IMR-90 (cell line): Measurements from ENCODE around the gene SYNC. TPM values are rescaled to one million over a fixed set of nuclear protein-coding genes. Genes with fewer than 3 reads are reported as not detected.

Experiments used
- ATAC-seq: fragments of 200-7000 bp; cut with Tn5 transposase; 2 replicates; pipeline ENCODE4 v1.9.1; 2020; ENCODE audit warnings: low read depth, mild to moderate bottlenecking, moderate library complexity
- BruUV-seq: library from RNA; stranded (reverse); fragments of 400-500 nt; replicated peaks from 2 replicates; lab custom pipeline; 2021; lab: Mats Ljungman, UMichigan
- CTCF ChIA-PET: fragments of 300-600 bp; formaldehyde crosslinking; extraction: SDS; loops from one replicate; lab custom pipeline; 2021; ENCODE audit warnings: antibody characterized with exemption; lab: Yijun Ruan, JAX
- POLR2A ChIA-PET: fragments of 300-600 bp; sonication (Branson Sonifier 250); formaldehyde crosslinking; loops from one replicate; lab custom pipeline; 2022; ENCODE audit warnings: antibody characterized with exemption; ENCODE audit not compliant: unreplicated experiment; lab: Charles Lee
- DNase-seq: peaks from one replicate; pipeline ENCODE4 v3.0.0; 2013
- H2AFZ ChIP-seq: replicated peaks from 2 replicates; pipeline ENCODE3; 2013; ENCODE audit warnings: low read length, mild to moderate bottlenecking; ENCODE audit not compliant: poor library complexity
- H2AK5ac ChIP-seq: 2 replicates; pipeline ENCODE4 v1.6.1; 2013; ENCODE audit warnings: low read depth, low read length, inconsistent platforms
- H2AK9ac ChIP-seq: replicated peaks from 2 replicates; pipeline ENCODE3; 2013; ENCODE audit warnings: mild to moderate bottlenecking, low read depth, low read length, moderate library complexity; ENCODE audit not compliant: poor library complexity
- H2BK120ac ChIP-seq: 2 replicates; pipeline ENCODE4 v1.6.1; 2013; ENCODE audit warnings: low read depth, low read length, inconsistent platforms
- H2BK15ac ChIP-seq: 3 replicates; pipeline ENCODE4 v1.6.1; 2013; ENCODE audit warnings: low read depth, low read length, inconsistent platforms
- H2BK20ac ChIP-seq: 2 replicates; pipeline ENCODE4 v1.6.1; 2013; ENCODE audit warnings: low read depth, mild to moderate bottlenecking, inconsistent platforms, low read length, moderate library complexity
- H2BK5ac ChIP-seq: 2 replicates; pipeline ENCODE4 v1.6.1; 2013; ENCODE audit warnings: mild to moderate bottlenecking, low read depth, low read length, inconsistent platforms; ENCODE audit not compliant: poor library complexity, severe bottlenecking
- H3K14ac ChIP-seq: replicated peaks from 2 replicates; pipeline ENCODE4 v1.6.1; 2013; ENCODE audit warnings: low read depth, low read length, inconsistent platforms
- H3K18ac ChIP-seq: 2 replicates; pipeline ENCODE4 v1.6.1; 2013; ENCODE audit warnings: low read depth, low read length, control low read depth
- H3K23ac ChIP-seq: 2 replicates; pipeline ENCODE4 v1.6.1; 2013; ENCODE audit warnings: low read depth, low read length, inconsistent platforms
- H3K27ac ChIP-seq: 2 replicates; pipeline ENCODE4 v1.5.1; 2013; ENCODE audit warnings: mild to moderate bottlenecking, control low read depth, low read length; ENCODE audit not compliant: insufficient read depth
- H3K27me3 ChIP-seq: 2 replicates; pipeline ENCODE4 v1.6.1; 2013; ENCODE audit warnings: low read length; ENCODE audit not compliant: control insufficient read depth, insufficient read depth
- H3K36me3 ChIP-seq: 2 replicates; pipeline ENCODE4 v1.6.1; 2013; ENCODE audit warnings: low read length, mixed read lengths; ENCODE audit not compliant: control insufficient read depth, insufficient read depth
- H3K4ac ChIP-seq: 2 replicates; pipeline ENCODE4 v1.6.1; 2013; ENCODE audit warnings: low read depth, low read length, inconsistent platforms
- H3K4me1 ChIP-seq: 2 replicates; pipeline ENCODE4 v1.6.1; 2013; ENCODE audit warnings: low read length, mixed read lengths; ENCODE audit not compliant: control insufficient read depth, insufficient read depth
- H3K4me2 ChIP-seq: 2 replicates; pipeline ENCODE4 v1.6.1; 2013; ENCODE audit warnings: low read depth, mild to moderate bottlenecking, control low read depth, low read length, moderate library complexity
- H3K4me3 ChIP-seq: 2 replicates; pipeline ENCODE4 v1.5.1; 2013; ENCODE audit warnings: low read depth, mild to moderate bottlenecking, control low read depth, low read length, moderate library complexity; ENCODE audit not compliant: insufficient read depth
- H3K56ac ChIP-seq: 2 replicates; pipeline ENCODE4 v1.6.1; 2013; ENCODE audit warnings: low read length, inconsistent platforms; ENCODE audit not compliant: insufficient read depth; ENCODE audit errors: extremely low read depth
- H3K79me1 ChIP-seq, 2 experiments: 2 replicates each; pipeline ENCODE4 v1.6.1; 2013; ENCODE audit warnings: low read length in 2 of 2, inconsistent platforms in 1 of 2, low read depth in 1 of 2
- H3K9ac ChIP-seq: 2 replicates; pipeline ENCODE4 v1.6.1; 2013; ENCODE audit warnings: low read depth, low read length, control low read depth
- H3K9me1 ChIP-seq: 2 replicates; pipeline ENCODE4 v1.6.1; 2013; ENCODE audit warnings: low read length, inconsistent platforms; ENCODE audit not compliant: insufficient read depth
- H3K9me3 ChIP-seq: 2 replicates; pipeline ENCODE4 v1.6.1; 2013; ENCODE audit warnings: low read length; ENCODE audit not compliant: control insufficient read depth, insufficient read depth
- H4K20me1 ChIP-seq: 2 replicates; pipeline ENCODE4 v1.6.1; 2013; ENCODE audit warnings: low read length, inconsistent platforms; ENCODE audit not compliant: insufficient read depth
- H4K5ac ChIP-seq: 2 replicates; pipeline ENCODE4 v1.6.1; 2013; ENCODE audit warnings: mild to moderate bottlenecking, low read depth, low read length, control low read depth
- H4K8ac ChIP-seq, 2 experiments: 2 replicates each; pipeline ENCODE4 v1.6.1; 2013; ENCODE audit warnings: low read depth in 2 of 2, low read length in 2 of 2, control low read depth in 1 of 2, inconsistent platforms in 1 of 2
- H4K91ac ChIP-seq: 2 replicates; pipeline ENCODE4 v1.6.1; 2013; ENCODE audit warnings: low read depth, low read length, inconsistent platforms; ENCODE audit not compliant: insufficient read depth
- BHLHE40 ChIP-seq: fragments of 150-350 bp; IDR thresholded peaks from 2 replicates; pipeline ENCODE4 v1.6.1; 2016; ENCODE audit warnings: mild to moderate bottlenecking, low read depth, low read length
- CEBPB ChIP-seq: IDR thresholded peaks from 2 replicates; pipeline ENCODE4 v1.6.1; 2012; ENCODE audit warnings: low read depth, low read length, improper control_type of control experiment
- CHD1 ChIP-seq: IDR thresholded peaks from 2 replicates; pipeline ENCODE4 v1.6.1; 2012; ENCODE audit warnings: low read depth, low read length, improper control_type of control experiment
- FOS ChIP-seq: fragments of 150-350 bp; IDR thresholded peaks from 2 replicates; pipeline ENCODE4 v1.6.1; 2016; ENCODE audit warnings: low read depth, low read length
- MAZ ChIP-seq: IDR thresholded peaks from 2 replicates; pipeline ENCODE4 v1.6.1; 2012; ENCODE audit warnings: low read depth, mild to moderate bottlenecking, low read length, improper control_type of control experiment, moderate library complexity, borderline replicate concordance
- MXI1 ChIP-seq: IDR thresholded peaks from 2 replicates; pipeline ENCODE4 v1.6.1; 2012; ENCODE audit warnings: low read depth, mild to moderate bottlenecking, low read length, moderate library complexity, borderline replicate concordance
- RAD21 ChIP-seq: IDR thresholded peaks from 2 replicates; pipeline ENCODE4 v1.6.1; 2012; ENCODE audit warnings: low read length, improper control_type of control experiment
- RCOR1 ChIP-seq: IDR thresholded peaks from 2 replicates; pipeline ENCODE4 v1.6.1; 2012; ENCODE audit warnings: mild to moderate bottlenecking, low read length, improper control_type of control experiment; ENCODE audit not compliant: insufficient replicate concordance
- RFX5 ChIP-seq: IDR thresholded peaks from 2 replicates; pipeline ENCODE4 v1.8.0; 2012; ENCODE audit warnings: low read depth, mild to moderate bottlenecking, low read length, moderate library complexity
- SMC3 ChIP-seq: fragments of 150-350 bp; IDR thresholded peaks from 2 replicates; pipeline ENCODE4 v1.6.1; 2016; ENCODE audit warnings: low read depth, mild to moderate bottlenecking, antibody characterized with exemption, low read length, moderate library complexity
- WGBS, 2 experiments: methylation state at CpG; one replicate each; pipeline versions ENCODE4 v1.1.5 to v1.1.7; 2013; ENCODE audit warnings: missing lambda C conversion rate in 2 of 2; ENCODE audit not compliant: insufficient read length in 1 of 2; ENCODE audit errors: extremely low coverage in 2 of 2; 5-methylcytosine and 5-hydroxymethylcytosine counted together
- dilution Hi-C: fragments of 300-500 bp; cut with HindIII; formaldehyde crosslinking; loops from one replicate; pipeline ENCODE4 v1.14.3; 2018; ENCODE audit warnings: low sequenced_read_pairs; ENCODE audit not compliant: unreplicated experiment
- in situ Hi-C: fragments of 300-500 bp; cut with MboI; formaldehyde crosslinking; loops from 3 replicates; pipeline ENCODE4 v1.14.3; 2019; ENCODE audit warnings: low sequenced_read_pairs, inconsistent platforms, mixed read lengths
- intact Hi-C: fragments of 100-400 bp; cut with micrococcal nuclease; formaldehyde crosslinking; loops from 2 replicates; pipeline ENCODE4 v1.10.0; 2022
- polyA plus RNA-seq, 3 experiments: library from polyadenylated mRNA; depleted of rRNA; stranded (reverse); fragments of >200 nt; gene quantifications; 2 replicates each; pipeline ENCODE4 v1.2.3, GENCODE V29; 2012; ENCODE audit warnings: low replicate concordance in 1 of 3
- total RNA-seq: library from RNA; depleted of rRNA; stranded (reverse); fragments of >200 nt; gene quantifications from 2 replicates; pipeline ENCODE4 v1.2.3, GENCODE V29; 2012
- TF ChIP-seq, protein P1 (sequence below): fragments of 150-350 bp; IDR thresholded peaks from 2 replicates; pipeline ENCODE4 v1.6.1; 2017; ENCODE audit warnings: mild to moderate bottlenecking, antibody characterized with exemption, low read length, low read depth
- TF ChIP-seq, protein P2 (sequence below): conservative IDR thresholded peaks from 2 replicates; pipeline ENCODE4 v1.5.1; 2012; ENCODE audit warnings: mild to moderate bottlenecking, low read depth, low read length, improper control_type of control experiment
- TF ChIP-seq, protein P3 (sequence below): fragments of 150-350 bp; IDR thresholded peaks from 2 replicates; pipeline ENCODE4 v1.6.1; 2016; ENCODE audit warnings: low read depth, mild to moderate bottlenecking, low read length, moderate library complexity, borderline replicate concordance

Gene SYNC
- total and polyA plus RNA-seq, 2 of the 4 experiments (the other 2 are of a cell fraction) = 48.9 to 103 TPM

DNA sequence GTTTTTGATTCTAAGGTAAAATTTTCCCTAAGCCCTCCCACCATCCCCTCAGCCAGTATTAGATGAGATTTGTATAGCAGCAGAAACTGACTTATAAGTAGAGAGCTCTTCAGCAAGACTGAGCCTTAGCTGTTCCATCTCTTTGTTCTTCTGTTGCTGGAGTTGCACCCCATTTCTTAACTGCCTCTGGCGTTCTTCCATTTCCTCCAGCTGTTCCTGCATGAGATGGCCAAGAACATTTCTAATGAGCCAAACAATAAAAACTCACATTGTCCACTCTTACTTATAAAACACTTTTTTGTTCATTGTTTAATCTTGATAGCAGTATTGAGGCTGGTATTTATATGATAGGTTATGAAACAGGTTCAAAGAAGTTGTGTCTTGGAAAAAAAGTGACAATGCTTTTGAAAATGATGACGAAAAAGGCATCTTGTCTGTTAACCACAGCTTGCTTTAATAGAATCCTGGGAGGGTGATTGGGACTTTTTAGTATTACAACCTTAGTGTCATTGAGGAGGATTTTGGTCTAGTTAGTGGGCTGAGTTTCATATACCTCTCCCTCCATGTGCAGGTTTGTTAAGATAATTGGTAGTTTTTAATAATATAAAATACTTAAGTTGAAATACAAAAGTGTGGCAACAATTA lies 18.3 kb downstream of the SYNC start:
- BruUV-seq = no TSS peak
- H2AK5ac ChIP-seq = no peak overlapping the region
- H3K9me1 ChIP-seq = peaks cover 5% of the 10 kb centered on the region; the same call in 1 of the 2 replicates
- no peak overlapping the region for H3K4ac ChIP-seq
- no peak overlapping the region for H2AFZ ChIP-seq
- H3K56ac ChIP-seq = no peak overlapping the region
- dilution Hi-C loops = no loop called here
- H3K9me3 ChIP-seq = no peaks in the 10 kb centered on the region
- CTCF ChIA-PET = no interaction called here
- POLR2A ChIA-PET = no interaction called here
- in situ Hi-C loops = no loop called here
- no peak overlapping the region for H3K18ac ChIP-seq
- peak overlapping the region; percentile 42 for H2BK5ac ChIP-seq
- H4K20me1 ChIP-seq = peaks cover 10% of the 10 kb centered on the region; the same call in 1 of the 2 replicates
- H3K14ac ChIP-seq = no peak overlapping the region
- H3K4me2 ChIP-seq = no peak overlapping the region; the same call in 1 of the 2 replicates
- H3K23ac ChIP-seq = no peak overlapping the region
- peaks cover 28% of the 10 kb centered on the region for H3K36me3 ChIP-seq
- H3K4me3 ChIP-seq = no peak overlapping the region
- H2AK9ac ChIP-seq = no peak overlapping the region
- H3K9ac ChIP-seq = no peak overlapping the region
- H2BK120ac ChIP-seq = no peak overlapping the region
- peaks cover 11% of the 10 kb centered on the region for H3K4me1 ChIP-seq
- no peak overlapping the region for H4K8ac ChIP-seq
- DNase-seq (peak; percentile 74), ATAC-seq (peak; percentile 30; the same call in 1 of the 2 replicates)
- H2BK15ac ChIP-seq = no peak overlapping the region
- 50% methylated on average over 1 of the region's 2 CpGs; no CpG with 5 or more reads in 1 of the 2 experiments for WGBS, 2 experiments
- TF ChIP-seq, protein P1, sequence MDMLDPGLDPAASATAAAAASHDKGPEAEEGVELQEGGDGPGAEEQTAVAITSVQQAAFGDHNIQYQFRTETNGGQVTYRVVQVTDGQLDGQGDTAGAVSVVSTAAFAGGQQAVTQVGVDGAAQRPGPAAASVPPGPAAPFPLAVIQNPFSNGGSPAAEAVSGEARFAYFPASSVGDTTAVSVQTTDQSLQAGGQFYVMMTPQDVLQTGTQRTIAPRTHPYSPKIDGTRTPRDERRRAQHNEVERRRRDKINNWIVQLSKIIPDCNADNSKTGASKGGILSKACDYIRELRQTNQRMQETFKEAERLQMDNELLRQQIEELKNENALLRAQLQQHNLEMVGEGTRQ = no peak
- TF ChIP-seq RCOR1 (no peak), RAD21 (no peak), CEBPB (no peak), FOS (no peak), BHLHE40 (no peak), RFX5 (no peak), MXI1 (no peak), MAZ (no peak), CHD1 (no peak), SMC3 (no peak)
- TF ChIP-seq, protein P2, sequence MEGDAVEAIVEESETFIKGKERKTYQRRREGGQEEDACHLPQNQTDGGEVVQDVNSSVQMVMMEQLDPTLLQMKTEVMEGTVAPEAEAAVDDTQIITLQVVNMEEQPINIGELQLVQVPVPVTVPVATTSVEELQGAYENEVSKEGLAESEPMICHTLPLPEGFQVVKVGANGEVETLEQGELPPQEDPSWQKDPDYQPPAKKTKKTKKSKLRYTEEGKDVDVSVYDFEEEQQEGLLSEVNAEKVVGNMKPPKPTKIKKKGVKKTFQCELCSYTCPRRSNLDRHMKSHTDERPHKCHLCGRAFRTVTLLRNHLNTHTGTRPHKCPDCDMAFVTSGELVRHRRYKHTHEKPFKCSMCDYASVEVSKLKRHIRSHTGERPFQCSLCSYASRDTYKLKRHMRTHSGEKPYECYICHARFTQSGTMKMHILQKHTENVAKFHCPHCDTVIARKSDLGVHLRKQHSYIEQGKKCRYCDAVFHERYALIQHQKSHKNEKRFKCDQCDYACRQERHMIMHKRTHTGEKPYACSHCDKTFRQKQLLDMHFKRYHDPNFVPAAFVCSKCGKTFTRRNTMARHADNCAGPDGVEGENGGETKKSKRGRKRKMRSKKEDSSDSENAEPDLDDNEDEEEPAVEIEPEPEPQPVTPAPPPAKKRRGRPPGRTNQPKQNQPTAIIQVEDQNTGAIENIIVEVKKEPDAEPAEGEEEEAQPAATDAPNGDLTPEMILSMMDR = no peak
- TF ChIP-seq, protein P3, sequence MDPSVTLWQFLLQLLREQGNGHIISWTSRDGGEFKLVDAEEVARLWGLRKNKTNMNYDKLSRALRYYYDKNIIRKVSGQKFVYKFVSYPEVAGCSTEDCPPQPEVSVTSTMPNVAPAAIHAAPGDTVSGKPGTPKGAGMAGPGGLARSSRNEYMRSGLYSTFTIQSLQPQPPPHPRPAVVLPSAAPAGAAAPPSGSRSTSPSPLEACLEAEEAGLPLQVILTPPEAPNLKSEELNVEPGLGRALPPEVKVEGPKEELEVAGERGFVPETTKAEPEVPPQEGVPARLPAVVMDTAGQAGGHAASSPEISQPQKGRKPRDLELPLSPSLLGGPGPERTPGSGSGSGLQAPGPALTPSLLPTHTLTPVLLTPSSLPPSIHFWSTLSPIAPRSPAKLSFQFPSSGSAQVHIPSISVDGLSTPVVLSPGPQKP = no peak
- no peak overlapping the region for H4K5ac ChIP-seq
- H2BK20ac ChIP-seq = no peak overlapping the region
- no peaks in the 10 kb centered on the region for H3K27me3 ChIP-seq
- peak overlapping the region; percentile 73; the same call in 1 of the 2 replicates for H3K27ac ChIP-seq
- H4K91ac ChIP-seq = no peak overlapping the region
- H3K79me1 ChIP-seq = peaks cover 12 to 47% of the 10 kb centered on the region in 2 experiments
- intact Hi-C loops = loop anchor here (5.0 kb wide), 1 partner anchor 158 kb away; no protein-coding TSS in a partner anchor
